GM18498 (cell line): Measurements from ENCODE around the gene RNF157.
"Not testable (repeated sequence)": the region's sequence is repeated elsewhere in the genome, so short reads cannot be mapped to it uniquely, and the experiment has no call there.

ENCODE experiments used
- ATAC-seq: cut with Tn5 transposase; IDR thresholded peaks from one replicate; pipeline ENCODE4 v1.9.1; 2021; ENCODE audit warnings: mild to moderate bottlenecking, moderate library complexity; ENCODE audit not compliant: unreplicated experiment

Gene RNF157

GRCh38 chr17:76255801-76256429 is 15.6 kb upstream of the RNF157 start:
- ATAC-seq: no peak

DNA sequence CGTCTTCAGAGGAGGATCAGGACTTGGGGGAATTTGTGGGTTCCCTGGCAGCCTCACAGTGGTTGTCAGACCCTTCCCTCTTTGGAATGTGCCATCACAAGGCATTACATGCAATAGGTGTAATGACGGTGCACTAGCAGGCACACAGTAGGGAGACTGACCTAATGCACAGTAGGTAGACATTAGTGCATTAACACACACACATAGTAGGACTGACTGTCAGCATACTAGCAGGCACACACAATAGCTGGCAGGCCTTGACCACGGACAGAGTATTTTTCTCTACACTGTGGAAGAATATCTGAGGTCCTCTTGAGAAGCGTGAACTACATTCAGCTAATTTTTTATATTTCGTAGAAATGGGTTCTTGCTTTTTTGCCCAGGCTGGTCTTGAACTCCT is 14.0 kb upstream of the RNF157 start:
- no peak for ATAC-seq

DNA sequence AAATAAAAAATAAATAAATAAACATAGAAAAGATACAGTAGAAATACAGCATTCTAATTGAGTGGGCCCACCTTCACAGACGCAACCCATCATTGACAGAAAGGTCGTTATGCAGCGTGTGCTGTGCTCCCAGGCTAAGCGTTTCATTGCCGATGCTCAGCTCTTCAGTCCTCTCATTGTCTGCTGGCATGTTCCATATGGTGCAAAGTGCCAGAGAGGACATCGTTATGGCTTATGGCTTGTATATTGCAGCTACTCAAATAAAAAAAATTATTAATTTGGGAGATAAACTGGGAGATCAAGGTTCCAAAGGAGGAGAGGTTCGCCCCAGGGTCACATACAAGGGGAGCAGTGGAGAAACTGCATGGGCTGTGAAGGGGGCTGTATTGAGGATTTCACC is 13.5 kb upstream of the RNF157 start:
- ATAC-seq: no peak

DNA sequence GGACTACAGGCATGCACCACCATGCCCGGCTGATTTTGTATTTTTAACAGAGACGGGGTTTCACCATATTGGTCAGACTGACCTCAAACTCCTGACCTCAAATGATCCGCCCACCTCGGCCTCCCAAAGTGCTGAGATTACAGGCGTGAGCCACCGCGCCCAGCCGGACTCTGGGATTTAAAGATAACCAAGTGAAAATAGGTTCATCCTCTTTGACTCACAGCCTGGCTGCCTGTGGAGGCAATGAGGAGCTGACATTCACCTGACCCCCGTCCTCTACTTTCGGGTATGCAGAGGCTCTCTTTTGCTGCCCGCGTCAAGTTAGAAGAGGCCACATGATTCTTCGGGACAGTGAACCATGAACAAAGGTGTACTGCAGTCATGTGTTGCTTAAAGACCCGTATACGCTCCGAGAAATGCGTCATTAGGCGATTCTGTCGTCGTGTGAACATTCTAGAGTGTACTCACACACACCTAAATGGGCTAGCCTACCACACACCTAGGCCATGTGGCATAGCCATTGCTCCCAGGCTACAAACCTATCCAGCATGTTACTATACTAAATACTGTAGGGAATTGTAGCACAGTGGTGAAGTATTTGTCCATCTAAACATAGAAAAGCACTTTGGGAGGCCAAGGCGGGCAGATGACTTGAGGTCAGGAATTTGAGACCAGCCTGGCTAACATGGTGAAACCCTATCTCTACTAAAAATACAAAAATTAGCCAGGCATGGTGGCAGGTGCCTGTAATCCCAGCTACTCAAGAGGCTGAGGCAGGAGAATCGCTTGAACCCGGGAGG is 12.9 kb upstream of the RNF157 start:
- not testable (repeated sequence) for ATAC-seq

DNA sequence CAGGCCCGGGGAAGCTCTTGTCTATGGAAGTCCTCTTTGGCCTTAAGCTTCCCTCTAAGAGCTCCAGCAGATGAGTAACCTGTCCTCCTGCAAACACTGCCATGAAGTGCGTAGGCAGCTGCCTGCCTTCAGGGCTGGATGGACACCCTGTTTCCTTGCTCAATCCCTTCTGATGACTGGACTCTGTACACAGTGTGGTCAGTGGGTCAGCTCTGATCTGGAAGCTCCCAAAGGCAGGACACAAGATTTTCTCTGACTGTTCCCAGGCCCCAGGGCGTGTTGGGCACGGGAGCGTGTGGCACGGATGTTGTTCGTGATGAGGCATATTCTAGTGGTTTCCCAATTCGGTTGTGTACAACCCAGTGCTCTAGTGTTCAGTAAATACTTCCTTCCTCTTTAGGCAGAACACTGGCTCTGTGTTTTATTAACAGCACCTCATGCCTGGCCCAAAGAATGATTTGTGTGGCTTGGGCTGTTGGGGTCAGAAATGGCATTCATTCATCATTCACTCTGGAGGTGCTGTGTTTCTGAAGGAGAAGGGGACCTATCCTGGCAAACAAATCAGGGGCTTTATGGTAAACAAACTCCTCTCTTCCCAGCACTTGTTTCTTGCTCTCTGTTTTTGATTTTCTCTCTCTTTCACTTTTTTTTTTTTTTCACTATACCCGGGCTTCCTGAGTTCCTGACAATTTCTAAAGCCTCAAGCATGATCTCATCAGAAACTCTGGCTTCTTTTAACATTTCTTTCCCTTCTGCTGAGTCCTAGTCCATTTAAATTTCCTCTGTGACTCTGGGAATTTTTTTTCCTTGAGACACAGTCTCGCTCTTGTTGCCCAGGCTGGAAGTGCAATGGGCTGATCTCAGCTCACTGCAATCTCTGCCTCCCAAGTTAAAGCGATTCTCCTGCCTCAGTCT is 12.0 kb upstream of the RNF157 start:
- peak; percentile 57 for ATAC-seq

DNA sequence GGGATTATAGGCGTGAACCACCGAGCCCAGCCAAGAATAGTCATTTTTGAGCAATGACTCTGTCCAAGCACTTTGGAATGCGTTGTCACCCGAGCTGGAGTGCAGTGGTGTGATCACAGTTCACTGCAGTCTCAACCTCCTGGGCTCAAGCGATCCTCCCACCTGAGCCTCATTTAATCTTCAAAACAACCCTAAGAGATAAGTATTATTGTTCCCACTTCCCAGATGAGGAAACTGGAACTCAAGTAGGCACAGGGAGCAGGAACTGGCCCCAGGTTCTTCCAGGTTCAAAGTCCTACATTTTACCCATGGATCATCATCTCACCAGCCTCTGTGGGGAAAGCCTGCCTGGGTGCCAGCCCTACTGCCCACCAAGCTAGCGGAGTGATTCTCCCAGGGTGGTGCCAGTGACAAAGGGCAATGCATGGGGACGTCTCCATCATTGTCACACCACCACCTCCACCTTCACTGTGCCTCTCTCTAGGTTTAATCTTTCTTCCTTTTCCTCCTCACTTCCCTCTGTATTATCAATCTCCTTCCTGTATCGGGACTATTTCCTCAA is 11.3 kb upstream of the RNF157 start:
- no peak for ATAC-seq

- no peak for ATAC-seq
Measured at GRCh38 chr17:76250141-76250540, 9.8 kb upstream of the RNF157 start.

DNA sequence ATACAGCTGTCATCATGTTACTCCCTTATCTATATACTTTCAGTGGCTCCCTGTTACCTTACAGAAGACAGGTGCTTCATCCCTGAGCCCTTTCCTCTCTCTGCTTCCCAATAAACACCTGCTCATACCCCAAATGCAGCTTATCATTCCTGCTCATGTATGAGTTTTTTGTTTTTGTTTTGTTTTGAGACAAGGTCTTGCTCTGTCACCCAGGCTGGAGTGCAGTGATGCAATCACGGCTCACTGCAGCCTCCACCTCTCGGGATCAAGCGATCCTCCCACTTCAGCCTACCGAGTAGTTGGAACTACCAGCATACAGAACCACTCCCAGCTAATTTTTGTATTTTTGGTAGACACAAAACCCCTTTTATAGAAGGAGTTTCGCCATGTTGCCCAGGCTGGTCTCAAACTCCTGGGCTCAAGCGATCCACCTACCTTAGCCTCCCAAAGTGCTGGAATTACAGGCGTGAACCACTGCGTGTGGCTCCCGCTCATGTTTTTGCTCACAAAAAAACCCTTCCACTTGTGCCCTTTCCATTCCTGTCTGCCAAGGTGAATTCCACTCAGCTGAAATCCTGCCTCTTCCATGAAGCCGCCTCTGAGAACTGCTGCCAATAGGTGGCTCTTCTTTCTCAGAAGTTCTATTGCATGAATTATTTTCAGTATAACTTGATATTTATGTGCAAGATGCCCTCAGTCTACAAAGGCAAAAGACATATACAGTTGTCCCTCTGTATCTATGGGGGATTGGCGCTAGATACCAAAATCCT is 7.9 kb upstream of the RNF157 start:
- ATAC-seq: no peak

- no peak for ATAC-seq
Measured at GRCh38 chr17:76247304-76247703, 7.0 kb upstream of the RNF157 start.

GRCh38 chr17:76246080-76247066 is 6.1 kb upstream of the RNF157 start:
- ATAC-seq: peak; percentile 96

DNA sequence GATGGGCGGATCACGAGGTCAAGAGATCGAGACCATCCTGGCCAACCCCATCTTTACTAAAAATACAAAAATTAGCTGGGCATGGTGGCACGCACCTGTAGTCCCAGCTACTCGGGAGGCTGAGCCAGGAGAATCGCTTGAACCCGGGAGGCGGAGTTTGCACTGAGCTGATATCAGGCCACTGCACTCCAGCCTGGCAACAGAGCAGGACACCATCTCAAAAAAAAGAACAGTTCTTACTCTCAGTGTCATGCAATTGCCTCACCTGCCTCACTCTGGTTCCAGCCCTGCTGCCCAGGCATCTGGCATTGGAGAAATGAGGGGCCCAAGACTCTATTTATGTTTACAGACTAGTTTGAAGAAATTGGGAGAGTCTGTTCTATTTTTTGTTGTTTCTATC is 4.4 kb upstream of the RNF157 start:
- not testable (repeated sequence) for ATAC-seq

DNA sequence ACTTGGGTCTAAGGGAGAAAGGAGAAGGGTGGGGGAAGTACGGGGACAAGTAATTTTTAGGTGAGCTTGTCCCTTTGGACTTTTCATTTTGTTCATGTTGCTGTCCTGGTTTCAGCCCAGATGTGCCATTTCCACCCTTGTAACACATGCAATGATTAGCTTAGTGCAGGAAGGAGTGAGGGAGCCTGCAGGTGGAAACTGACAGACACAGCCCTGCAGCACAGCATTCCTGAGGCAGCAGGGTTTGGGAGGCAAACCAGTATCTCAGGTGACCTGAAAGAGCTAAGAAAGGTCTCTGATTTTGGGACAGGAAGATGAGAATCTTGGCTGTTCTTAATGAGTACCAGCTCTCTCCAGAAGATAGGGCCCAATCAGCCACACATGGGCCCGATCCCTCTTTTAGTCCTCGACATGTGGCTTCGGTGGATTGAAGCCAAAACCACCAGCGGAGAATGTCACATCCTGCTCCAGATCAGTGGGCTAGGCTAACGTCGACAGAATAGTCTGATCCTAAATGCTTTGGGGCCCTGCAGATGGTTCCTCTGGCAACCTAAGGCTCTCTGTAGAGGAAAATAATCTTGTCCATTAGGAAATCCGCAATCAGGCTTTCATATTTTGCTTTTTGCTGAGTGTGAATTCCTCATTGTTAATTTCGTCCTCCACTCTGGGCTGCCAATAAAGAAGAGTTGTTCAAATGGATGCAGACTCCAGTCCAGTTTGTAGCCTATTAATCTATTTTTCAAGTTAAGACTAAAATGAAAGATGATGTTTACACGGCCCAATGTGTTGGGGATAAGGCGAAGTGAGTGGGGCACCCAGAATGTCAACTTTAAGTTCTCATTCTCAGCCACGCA is 3.8 kb upstream of the RNF157 start:
- no peak for ATAC-seq

DNA sequence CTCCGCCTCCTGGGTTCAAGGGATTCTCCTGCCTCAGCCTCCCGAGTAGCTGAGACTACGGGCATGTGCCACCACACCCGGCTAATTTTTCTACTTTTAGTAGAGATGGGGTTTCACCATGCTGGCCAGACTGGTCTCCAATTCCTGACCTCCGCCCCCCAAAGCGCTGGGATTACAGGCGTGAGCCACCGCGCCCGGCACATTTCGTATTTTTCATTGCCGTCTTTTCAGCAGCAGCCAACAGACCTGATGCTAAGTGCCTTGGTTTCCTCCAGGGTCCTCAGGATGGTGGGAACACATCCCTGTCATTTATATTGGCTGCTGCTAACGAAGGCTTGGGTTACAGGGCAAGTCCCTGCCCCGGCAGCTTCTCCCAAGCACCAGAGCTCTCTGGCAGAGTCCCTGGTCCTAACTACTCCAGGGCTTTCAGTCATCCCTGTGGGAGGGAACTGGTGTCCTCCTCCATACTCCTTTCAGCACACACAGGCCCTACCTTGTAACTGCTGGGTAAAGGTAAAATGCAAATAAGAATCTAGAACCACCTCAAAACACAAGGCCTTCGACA is 1.5 kb upstream of the RNF157 start:
- ATAC-seq: no peak

DNA sequence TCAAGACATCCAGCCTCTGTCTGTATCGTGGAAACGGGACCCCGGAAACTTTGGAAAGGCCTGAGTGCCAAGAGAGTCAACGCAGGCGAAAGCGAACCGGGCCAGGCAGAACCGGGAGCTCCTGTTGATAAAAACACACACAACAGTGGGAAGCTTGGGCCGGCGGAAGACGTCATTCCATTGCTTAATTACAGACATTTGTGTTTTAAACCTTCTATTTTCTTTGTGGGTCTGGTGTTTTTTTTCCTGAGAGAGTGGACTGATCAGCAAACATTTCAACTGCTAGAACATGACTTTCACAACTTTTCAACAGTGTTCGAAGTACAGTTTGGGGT is 878 bp upstream of the RNF157 start:
- ATAC-seq: no peak

GRCh38 chr17:76239538-76240274 is 587 bp downstream of the RNF157 start:
- peak; percentile 34 for ATAC-seq

GRCh38 chr17:76238847-76239537 is 1.3 kb downstream of the RNF157 start:
- ATAC-seq: no peak

- ATAC-seq: no peak
Measured at GRCh38 chr17:76237859-76238313, 2.4 kb downstream of the RNF157 start.
